Measurements from ENCODE around the gene EFHC1. TPM values are rescaled to one million over a fixed set of nuclear protein-coding genes. Genes with fewer than 3 reads are reported as not detected.

Gene EFHC1
- total and polyA plus RNA-seq, 2 of the 13 experiments (the other 11 are each of a cell fraction or from before 2014, with no cell fraction given) = 23.4 to 29.5 TPM

DNA sequence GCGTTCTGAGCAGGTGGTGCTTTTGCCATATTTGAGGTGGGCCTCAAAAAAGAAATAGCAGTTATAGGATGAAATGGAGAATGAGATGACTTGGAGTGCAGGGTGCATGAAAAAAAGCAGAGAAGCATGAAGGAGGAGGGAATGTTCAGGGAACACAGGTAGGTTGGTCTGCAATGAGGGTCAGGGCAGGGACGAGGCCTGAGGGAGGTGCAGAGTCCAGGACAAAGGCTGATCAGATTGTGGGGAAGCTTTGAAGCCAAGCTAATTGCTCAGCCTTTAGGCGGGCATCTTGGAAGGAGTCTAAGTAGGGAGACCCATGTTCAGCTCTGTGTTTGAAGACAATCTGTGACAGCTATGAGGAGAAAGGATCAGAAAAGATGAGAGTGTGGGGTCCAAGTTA, 144.7 kb downstream of the EFHC1 start (continued):
- no peak for TF ChIP-seq DNMT1 (CRISPR knock-in tag; IDR thresholded peaks at IDR 0.05)
- no peak for TF ChIP-seq HNF1A (IDR thresholded peaks at IDR 0.05; ENCODE audit: low read depth)
- TF ChIP-seq HNF1A (CRISPR knock-in tag; IDR thresholded peaks at IDR 0.05; ENCODE audit: borderline replicate concordance) = no peak
- TF ChIP-seq SNAPC2 (CRISPR knock-in tag; IDR thresholded peaks at IDR 0.05) = no peak
- no peak for TF ChIP-seq U2AF2 (IDR thresholded peaks at IDR 0.05; ENCODE audit: low read depth, low read length)
- TF ChIP-seq ZNF652 (CRISPR knock-in tag; IDR thresholded peaks at IDR 0.05; ENCODE audit: borderline replicate concordance, low read depth) = no peak
- TF ChIP-seq ZFP36 (IDR thresholded peaks at IDR 0.05; ENCODE audit: borderline replicate concordance, low read depth, low read length, partially characterized antibody) = no peak
- TF ChIP-seq, protein P1, sequence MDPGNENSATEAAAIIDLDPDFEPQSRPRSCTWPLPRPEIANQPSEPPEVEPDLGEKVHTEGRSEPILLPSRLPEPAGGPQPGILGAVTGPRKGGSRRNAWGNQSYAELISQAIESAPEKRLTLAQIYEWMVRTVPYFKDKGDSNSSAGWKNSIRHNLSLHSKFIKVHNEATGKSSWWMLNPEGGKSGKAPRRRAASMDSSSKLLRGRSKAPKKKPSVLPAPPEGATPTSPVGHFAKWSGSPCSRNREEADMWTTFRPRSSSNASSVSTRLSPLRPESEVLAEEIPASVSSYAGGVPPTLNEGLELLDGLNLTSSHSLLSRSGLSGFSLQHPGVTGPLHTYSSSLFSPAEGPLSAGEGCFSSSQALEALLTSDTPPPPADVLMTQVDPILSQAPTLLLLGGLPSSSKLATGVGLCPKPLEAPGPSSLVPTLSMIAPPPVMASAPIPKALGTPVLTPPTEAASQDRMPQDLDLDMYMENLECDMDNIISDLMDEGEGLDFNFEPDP (CRISPR knock-in tag; conservative IDR thresholded peaks at IDR 0.05) = no peak
- TF ChIP-seq ZMYM3 (CRISPR knock-in tag; IDR thresholded peaks at IDR 0.05) = no peak
- no peak for TF ChIP-seq ZSCAN20 (CRISPR knock-in tag; IDR thresholded peaks at IDR 0.05; ENCODE audit: borderline replicate concordance)
- peak; percentile 48; the same call in 1 of the 2 replicates for TF ChIP-seq RXRA (CRISPR knock-in tag; IDR thresholded peaks at IDR 0.05)
- TF ChIP-seq XRCC5 (optimal IDR thresholded peaks at IDR 0.05; ENCODE audit: low read length) = no peak
- TF ChIP-seq, protein P2, sequence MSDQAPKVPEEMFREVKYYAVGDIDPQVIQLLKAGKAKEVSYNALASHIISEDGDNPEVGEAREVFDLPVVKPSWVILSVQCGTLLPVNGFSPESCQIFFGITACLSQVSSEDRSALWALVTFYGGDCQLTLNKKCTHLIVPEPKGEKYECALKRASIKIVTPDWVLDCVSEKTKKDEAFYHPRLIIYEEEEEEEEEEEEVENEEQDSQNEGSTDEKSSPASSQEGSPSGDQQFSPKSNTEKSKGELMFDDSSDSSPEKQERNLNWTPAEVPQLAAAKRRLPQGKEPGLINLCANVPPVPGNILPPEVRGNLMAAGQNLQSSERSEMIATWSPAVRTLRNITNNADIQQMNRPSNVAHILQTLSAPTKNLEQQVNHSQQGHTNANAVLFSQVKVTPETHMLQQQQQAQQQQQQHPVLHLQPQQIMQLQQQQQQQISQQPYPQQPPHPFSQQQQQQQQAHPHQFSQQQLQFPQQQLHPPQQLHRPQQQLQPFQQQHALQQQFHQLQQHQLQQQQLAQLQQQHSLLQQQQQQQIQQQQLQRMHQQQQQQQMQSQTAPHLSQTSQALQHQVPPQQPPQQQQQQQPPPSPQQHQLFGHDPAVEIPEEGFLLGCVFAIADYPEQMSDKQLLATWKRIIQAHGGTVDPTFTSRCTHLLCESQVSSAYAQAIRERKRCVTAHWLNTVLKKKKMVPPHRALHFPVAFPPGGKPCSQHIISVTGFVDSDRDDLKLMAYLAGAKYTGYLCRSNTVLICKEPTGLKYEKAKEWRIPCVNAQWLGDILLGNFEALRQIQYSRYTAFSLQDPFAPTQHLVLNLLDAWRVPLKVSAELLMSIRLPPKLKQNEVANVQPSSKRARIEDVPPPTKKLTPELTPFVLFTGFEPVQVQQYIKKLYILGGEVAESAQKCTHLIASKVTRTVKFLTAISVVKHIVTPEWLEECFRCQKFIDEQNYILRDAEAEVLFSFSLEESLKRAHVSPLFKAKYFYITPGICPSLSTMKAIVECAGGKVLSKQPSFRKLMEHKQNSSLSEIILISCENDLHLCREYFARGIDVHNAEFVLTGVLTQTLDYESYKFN (CRISPR knock-in tag; conservative IDR thresholded peaks at IDR 0.05) = peak; percentile 68; the same call in 1 of the 2 replicates
- no peak for TF ChIP-seq ZNF775 (CRISPR knock-in tag; IDR thresholded peaks at IDR 0.05; ENCODE audit: borderline replicate concordance)
- TF ChIP-seq KMT2B (CRISPR knock-in tag; IDR thresholded peaks at IDR 0.05) = no peak
- TF ChIP-seq E2F1 (CRISPR knock-in tag; IDR thresholded peaks at IDR 0.05) = no peak
- no peak for TF ChIP-seq HOXA7 (CRISPR knock-in tag; IDR thresholded peaks at IDR 0.05)
- peak; percentile 87 for TF ChIP-seq HNF4A (CRISPR knock-in tag; IDR thresholded peaks at IDR 0.05)
- no peak for TF ChIP-seq MED8 (CRISPR knock-in tag; IDR thresholded peaks at IDR 0.05; ENCODE audit: insufficient replicate concordance)
- TF ChIP-seq IKZF1 (IDR thresholded peaks at IDR 0.05) = no peak
- TF ChIP-seq NR2C2 (CRISPR knock-in tag; IDR thresholded peaks at IDR 0.05; ENCODE audit: borderline replicate concordance) = no peak
- no peak for TF ChIP-seq ZNF788 (CRISPR knock-in tag; IDR thresholded peaks at IDR 0.05; ENCODE audit: borderline replicate concordance)
